Measurements from ENCODE around the gene GATAD2B.

GRCh38 chr1:153869486-153869885 is 53.3 kb downstream of the GATAD2B start:
- no peak for TF ChIP-seq POLR2A (IDR thresholded peaks at IDR 0.05)
- no peak for TF ChIP-seq CTCF (IDR thresholded peaks at IDR 0.05)

Measured in esophagus squamous epithelium (tissue), 4 donors.